GM21390 (cell line): ENCODE data around the gene NXPE2.
"Not testable (repeated sequence)": the region's sequence is repeated elsewhere in the genome, so short reads cannot be mapped to it uniquely, and the experiment has no call there.

ENCODE experiments used
- ATAC-seq: cut with Tn5 transposase; IDR thresholded peaks from one replicate; pipeline ENCODE4 v1.9.1; 2021; ENCODE audit not compliant: unreplicated experiment

Gene NXPE2

DNA sequence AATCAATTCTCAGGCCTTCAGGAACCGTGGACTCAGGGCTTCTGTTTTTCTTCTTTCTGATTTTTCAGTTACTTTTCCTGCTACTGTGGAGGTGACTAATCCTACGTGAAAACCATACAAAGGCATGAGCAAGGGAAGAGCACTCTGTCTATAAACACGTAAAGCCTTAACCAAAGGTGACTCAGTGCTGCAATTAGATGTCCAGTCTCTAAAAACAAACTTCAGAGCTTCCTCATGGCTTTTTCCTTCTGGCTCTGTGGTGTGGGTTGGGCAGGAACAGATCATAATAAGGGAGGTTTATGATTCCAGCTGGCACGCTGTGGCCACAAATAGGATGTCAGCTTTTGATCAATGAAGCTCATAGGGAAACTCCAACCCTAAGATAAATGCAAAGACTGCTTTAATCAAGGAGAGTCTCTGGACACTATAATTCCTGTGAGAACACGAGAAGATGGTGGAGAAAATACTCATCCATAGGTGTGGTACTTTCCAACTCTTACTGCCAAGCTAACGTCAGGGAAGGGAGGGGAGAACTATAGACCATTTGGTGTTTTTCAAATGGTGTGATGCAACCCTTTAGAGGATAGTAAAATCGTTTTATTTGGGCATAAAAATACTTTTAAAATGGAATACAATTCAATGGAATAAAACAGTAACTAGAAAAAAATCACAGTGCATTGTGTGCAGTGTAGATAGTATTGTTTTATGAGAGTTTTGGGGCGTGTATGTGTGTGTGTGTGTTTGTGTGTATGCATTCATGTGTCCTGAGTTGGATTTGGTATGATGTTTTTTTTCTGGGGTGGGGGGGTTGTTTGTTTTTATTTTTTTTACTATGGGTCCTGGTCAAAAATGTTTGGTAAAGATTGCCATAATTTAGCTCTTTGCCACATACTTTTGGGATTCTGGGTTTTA is at the start of gene NXPE2:
Gene NXPE2 (plus strand): TSS at position 403 of the 912 bp plus-strand sequence. CDS start 49 bp downstream, at position 452.
- no peak for ATAC-seq

DNA sequence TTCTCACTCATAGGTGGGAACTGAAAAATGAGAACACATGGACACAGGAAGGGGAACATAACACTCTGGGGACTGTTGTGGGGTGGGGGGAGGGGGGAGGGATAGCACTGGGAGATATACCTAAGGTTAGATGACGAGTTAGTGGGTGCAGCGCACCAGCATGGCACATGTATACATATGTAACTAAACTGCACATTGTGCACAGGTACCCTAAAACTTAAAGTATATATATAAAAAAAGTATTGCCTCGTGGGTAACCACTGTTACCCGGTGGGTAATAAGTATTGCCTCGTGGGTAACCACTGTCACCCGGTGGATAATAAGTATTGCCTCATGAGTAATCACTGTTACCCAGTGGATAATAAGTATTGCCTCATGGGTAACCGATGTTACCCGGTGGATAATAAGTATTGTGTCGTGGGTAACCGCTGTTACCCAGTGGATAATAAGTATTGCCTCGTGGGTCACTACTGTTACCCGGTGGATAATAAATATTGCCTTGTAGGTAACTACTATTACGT is 46.8 kb upstream of the NXPE2 start:
- ATAC-seq, result not testable (repeated sequence)

GRCh38 chr11:114639440-114639839 is 38.9 kb upstream of the NXPE2 start:
- not testable (repeated sequence) for ATAC-seq

GRCh38 chr11:114650661-114651060 is 27.7 kb upstream of the NXPE2 start:
- no peak for ATAC-seq

DNA sequence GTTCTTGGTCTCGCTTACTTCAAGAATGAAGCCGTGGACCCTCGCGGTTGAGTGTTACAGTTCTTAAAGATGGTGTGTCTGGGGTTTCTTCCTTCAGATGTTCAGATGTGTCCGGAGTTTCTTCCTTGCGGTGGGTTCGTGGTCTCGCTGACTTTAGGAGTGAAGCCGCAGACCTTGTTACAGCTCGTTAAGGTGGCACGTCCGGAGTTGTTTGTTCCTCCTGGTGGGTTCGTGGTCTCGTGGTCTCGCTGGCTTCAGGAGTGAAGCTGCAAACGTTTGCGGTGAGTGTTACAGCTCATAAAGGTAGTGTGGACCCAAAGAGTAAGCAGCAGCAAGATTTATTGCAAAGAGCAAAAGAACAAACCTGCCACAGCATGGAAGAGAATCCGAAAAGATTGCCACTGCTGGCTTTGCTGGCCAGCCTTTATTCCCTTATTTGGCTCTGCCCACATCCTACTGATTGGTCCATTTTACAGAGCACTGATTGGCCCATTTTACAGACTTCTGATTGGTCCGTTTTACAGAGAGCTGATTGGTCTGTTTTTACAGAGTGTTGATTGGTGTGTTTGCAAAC is 27.1 kb upstream of the NXPE2 start:
- ATAC-seq, result no peak

GRCh38 chr11:114653148-114653547 is 25.2 kb upstream of the NXPE2 start:
- no peak for ATAC-seq

DNA sequence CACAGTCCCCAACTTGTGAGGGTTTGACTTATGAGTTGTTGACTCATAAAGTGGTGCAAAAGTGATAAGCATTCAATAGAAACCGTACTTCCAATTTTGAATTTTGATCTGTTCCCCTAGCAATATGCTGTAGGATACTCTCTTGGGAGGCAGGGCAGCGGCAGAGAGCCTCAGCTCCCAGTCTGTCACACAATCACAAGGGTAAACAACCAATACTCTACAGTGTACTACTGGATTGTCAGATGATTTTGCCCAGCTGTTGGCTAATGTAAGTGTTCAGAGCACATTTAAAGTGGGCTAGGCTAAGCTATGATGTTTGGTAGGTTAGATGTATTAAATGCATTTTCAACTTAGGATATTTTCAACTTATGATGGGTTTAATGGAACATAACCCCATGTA is 13.7 kb upstream of the NXPE2 start:
- no peak for ATAC-seq

- ATAC-seq, result no peak
Measured at GRCh38 chr11:114666760-114667159, 11.6 kb upstream of the NXPE2 start.

GRCh38 chr11:114668109-114668508 is 10.2 kb upstream of the NXPE2 start:
- no peak for ATAC-seq

DNA sequence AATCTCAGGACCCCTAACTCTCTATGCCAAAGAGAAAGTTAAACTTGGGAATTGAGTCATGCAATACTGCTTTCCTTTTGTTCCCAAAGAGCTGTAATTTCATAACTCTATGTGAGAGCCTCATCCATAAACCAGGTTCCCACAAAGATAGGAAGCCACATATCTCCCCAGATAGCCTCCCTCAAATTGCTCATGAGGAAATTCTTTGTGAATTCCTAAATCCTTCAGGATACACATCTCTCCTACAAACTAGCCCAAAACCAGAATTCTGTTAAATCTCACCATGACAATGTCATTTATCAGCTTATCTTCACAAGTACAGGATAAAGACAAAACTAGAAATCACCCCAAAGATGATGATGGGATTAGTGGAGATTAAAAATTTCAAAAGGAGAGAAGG is 4.7 kb upstream of the NXPE2 start:
- no peak for ATAC-seq

GRCh38 chr11:114679505-114679904 is 1.2 kb downstream of the NXPE2 start:
- ATAC-seq, result no peak

DNA sequence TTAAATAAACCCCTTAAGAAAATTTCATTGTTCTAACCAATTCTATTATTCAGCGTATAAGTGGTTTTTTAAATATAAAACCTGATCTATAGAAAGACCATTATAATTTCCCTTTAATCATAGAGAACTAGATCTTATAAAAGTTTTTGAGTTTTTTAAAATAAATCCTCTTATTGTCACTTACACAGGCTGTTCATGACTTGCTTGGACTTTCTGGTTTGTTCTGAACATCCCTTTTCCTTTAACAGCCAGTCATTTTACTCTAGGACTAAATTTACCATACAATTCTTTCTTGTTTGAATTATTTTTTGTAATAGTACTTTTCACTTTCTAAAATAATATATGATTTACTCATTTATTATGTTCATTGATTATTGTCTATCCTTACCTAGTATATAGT is 4.7 kb downstream of the NXPE2 start:
- ATAC-seq, result no peak

- no peak for ATAC-seq
Measured at GRCh38 chr11:114684636-114685035, 6.3 kb downstream of the NXPE2 start.

- ATAC-seq, result no peak
Measured at GRCh38 chr11:114685097-114685496, 6.8 kb downstream of the NXPE2 start.

- no peak for ATAC-seq
Measured at GRCh38 chr11:114705280-114706024, 27.1 kb downstream of the NXPE2 start.

DNA sequence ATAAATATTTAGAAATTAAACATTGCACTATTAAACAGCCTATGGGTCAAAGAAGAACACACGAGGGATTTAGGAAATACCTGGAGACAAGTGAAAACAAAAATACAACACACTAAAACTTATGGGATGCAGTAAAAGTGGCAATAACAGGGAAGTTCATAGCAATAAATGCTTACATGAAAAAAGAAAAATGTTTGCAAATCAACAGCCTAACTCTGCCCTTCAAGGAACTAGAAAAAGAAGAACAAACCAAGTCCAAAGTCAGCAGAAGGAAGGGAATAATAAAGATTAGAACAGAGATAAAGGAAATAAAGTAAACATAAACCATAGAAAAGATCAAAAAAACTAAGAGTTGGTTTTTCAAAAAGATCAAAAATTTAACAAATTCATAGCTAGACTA is 31.6 kb downstream of the NXPE2 start:
- ATAC-seq, result no peak

- ATAC-seq, result no peak
Measured at GRCh38 chr11:114713756-114714155, 35.4 kb downstream of the NXPE2 start.

GRCh38 chr11:114719562-114719961 is 41.2 kb downstream of the NXPE2 start:
- no peak for ATAC-seq

GRCh38 chr11:114724916-114725524 is 46.7 kb downstream of the NXPE2 start:
- ATAC-seq, result no peak

- no peak for ATAC-seq
Measured at GRCh38 chr11:114725623-114726022, 47.3 kb downstream of the NXPE2 start.

- no peak for ATAC-seq
Measured at GRCh38 chr11:114736806-114737205, 58.5 kb downstream of the NXPE2 start.
